Upper lobe of left lung (tissue), 6 donors: ENCODE results near the gene DNAAF5. TPM values are rescaled to one million over a fixed set of nuclear protein-coding genes. Genes with fewer than 3 reads are reported as not detected.

Source experiments
- ATAC-seq, 2 donors: fragments of 200-7000 bp; cut with Tn5 transposase; one replicate each; pipeline ENCODE4 v1.9.1; 2022; ENCODE audit warnings: mild to moderate bottlenecking in 2 of 2, moderate library complexity in 2 of 2; ENCODE audit not compliant: low FRiP score in 2 of 2
- DNase-seq, 2 donors: peaks; one replicate each; pipeline ENCODE4 v3.0.0-alpha.2; 2019 to 2020
- H3K27ac ChIP-seq, 4 donors: fragments of 200-600 bp; sonication (generic); one replicate each; pipeline ENCODE4 v1.5.1; 2016 to 2019
- H3K27me3 ChIP-seq, 4 donors: fragments of 200-600 bp; sonication (generic); one replicate each; pipeline ENCODE4 v1.5.1; 2017 to 2019
- H3K36me3 ChIP-seq, 4 donors: fragments of 200-600 bp; sonication (generic); one replicate each; pipeline ENCODE4 v1.5.1; 2016 to 2019
- H3K4me1 ChIP-seq, 4 donors: fragments of 200-600 bp; sonication (generic); one replicate each; pipeline ENCODE4 v1.5.1; 2018 to 2019
- H3K4me3 ChIP-seq, 4 donors: fragments of 200-600 bp; sonication (generic); one replicate each; pipeline ENCODE4 v1.5.1; 2017 to 2019; ENCODE audit warnings: mild to moderate bottlenecking in 2 of 4, moderate library complexity in 1 of 4
- H3K9me3 ChIP-seq, 4 donors: fragments of 200-600 bp; sonication (generic); one replicate each; pipeline ENCODE4 v1.5.1; 2018 to 2019
- EP300 ChIP-seq, 4 donors: sonication (generic); formaldehyde crosslinking; IDR thresholded peaks; one replicate each; pipeline ENCODE4 v1.5.1; 2017; ENCODE audit warnings: antibody characterized with exemption in 4 of 4, control low read depth in 2 of 4
- POLR2A ChIP-seq, 4 donors: fragments of 450-650 bp; IDR thresholded peaks; one replicate each; pipeline ENCODE4 v1.5.1; 2016 to 2017; ENCODE audit warnings: antibody characterized with exemption in 4 of 4, mild to moderate bottlenecking in 2 of 4
- POLR2AphosphoS5 ChIP-seq, 2 donors: sonication (generic); formaldehyde crosslinking; IDR thresholded peaks; one replicate each; pipeline ENCODE4 v1.5.1; 2017; ENCODE audit warnings: antibody characterized with exemption in 2 of 2
- WGBS, 2 donors: methylation state at CpG; one replicate each; pipeline ENCODE4 v1.1.5; 2017 to 2018; 5-methylcytosine and 5-hydroxymethylcytosine counted together
- total RNA-seq, 6 donors: library from RNA; depleted of rRNA in 4 of 6; stranded (reverse); fragments of >200 nt in 4 of 6; gene quantifications; one replicate each; pipeline versions ENCODE4 v1.1.0 to v1.2.1, GENCODE V29; 2016 to 2021
- TF ChIP-seq, protein P1 (sequence below), 6 experiments: fragments of 450-650 bp in 4 of 6; fragments of 200-600 bp in 2 of 6; sonication (generic) in 2 of 6; IDR thresholded peaks; one replicate each; pipeline ENCODE4 v1.5.1; 2016 to 2019; ENCODE audit warnings: antibody characterized with exemption in 6 of 6
- donor health status: DM: no; HTN: no; CAD: no; lungs with moderate emphysema.
- donor health status: DM: no; HTN: yes; CAD: no; lungs with severe emphysema.

DNAAF5 gene
- total RNA-seq, 6 donors from 2014 or later = 18.2 to 35.6 (median 26.4) TPM

DNA sequence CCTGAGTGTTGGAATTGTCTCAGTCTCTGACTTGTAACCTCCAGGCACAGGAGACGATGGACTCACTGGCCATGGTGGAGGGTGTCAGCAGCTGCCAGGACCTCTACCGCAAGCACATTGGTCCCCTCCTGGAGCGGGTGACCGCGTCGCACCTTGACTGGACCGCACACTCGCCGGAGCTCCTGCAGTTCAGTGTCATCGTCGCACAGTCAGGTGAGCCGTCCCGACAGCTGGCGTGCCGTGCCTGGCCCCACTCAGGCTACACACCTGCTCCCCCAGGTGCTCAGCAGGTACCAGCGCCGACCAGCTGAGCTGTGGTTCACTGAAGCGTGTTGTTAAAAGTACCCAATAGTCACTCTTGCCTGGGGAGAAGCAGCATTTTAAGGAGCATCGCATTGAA, 37.3 kb downstream of the DNAAF5 start:
- Histone ChIP-seq H3K4me1 (no peaks in the 10 kb centered on the region), H3K27me3 (no peaks in the 10 kb centered on the region), H3K36me3 (peaks cover 13 to 76% (median 43%) of the 10 kb centered on the region in 4 donors), H3K4me3 (no peak overlapping the region), H3K27ac (no peak overlapping the region), H3K9me3 (no peaks in the 10 kb centered on the region)
- ATAC-seq (no peak), DNase-seq (no peak)
- TF ChIP-seq POLR2AphosphoS5 (IDR thresholded peaks at IDR 0.05) (no peak), EP300 (IDR thresholded peaks at IDR 0.05) (no peak), POLR2A (IDR thresholded peaks at IDR 0.05) (no peak)
- TF ChIP-seq, protein P1, sequence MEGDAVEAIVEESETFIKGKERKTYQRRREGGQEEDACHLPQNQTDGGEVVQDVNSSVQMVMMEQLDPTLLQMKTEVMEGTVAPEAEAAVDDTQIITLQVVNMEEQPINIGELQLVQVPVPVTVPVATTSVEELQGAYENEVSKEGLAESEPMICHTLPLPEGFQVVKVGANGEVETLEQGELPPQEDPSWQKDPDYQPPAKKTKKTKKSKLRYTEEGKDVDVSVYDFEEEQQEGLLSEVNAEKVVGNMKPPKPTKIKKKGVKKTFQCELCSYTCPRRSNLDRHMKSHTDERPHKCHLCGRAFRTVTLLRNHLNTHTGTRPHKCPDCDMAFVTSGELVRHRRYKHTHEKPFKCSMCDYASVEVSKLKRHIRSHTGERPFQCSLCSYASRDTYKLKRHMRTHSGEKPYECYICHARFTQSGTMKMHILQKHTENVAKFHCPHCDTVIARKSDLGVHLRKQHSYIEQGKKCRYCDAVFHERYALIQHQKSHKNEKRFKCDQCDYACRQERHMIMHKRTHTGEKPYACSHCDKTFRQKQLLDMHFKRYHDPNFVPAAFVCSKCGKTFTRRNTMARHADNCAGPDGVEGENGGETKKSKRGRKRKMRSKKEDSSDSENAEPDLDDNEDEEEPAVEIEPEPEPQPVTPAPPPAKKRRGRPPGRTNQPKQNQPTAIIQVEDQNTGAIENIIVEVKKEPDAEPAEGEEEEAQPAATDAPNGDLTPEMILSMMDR (IDR thresholded peaks at IDR 0.05) = no peak
- whole genome bisulfite sequencing, 2 donors = 98% methylated on average over 10 to 15 of the region's 19 CpGs

DNA sequence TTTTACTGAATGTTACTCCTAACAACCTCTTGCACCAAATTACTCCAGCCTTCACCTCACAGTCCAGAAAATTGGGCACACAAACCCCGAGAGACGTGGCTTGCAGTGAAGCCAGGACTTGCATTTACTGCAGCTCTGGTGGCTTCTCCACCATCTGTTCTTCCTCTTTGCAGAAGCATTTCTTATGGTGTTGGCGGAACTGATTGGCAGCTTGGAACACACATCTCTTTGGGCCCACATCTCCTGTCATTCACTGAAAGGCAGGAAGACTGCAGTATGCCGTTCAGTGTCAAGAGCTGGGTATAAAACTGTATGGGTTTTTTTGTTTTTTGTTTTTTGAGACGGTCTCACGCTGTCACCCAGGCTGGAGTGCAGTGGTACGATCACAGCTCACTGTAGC, 38.9 kb downstream of the DNAAF5 start:
- no peaks in the 10 kb centered on the region for H3K9me3 ChIP-seq
- 97% methylated on average over 7 of the region's 7 CpGs for WGBS, 2 donors
- H3K36me3 ChIP-seq = peaks cover 13 to 69% (median 45%) of the 10 kb centered on the region in 4 donors
- no peak for DNase-seq
- H3K4me1 ChIP-seq = peaks cover 0 to 5% (median under 1%) of the 10 kb centered on the region in 4 donors
- H3K4me3 ChIP-seq = no peak overlapping the region
- H3K27ac ChIP-seq = no peak overlapping the region
- no peak for ATAC-seq
- H3K27me3 ChIP-seq = no peaks in the 10 kb centered on the region
- TF ChIP-seq, protein P1 (IDR thresholded peaks at IDR 0.05) = no peak
- TF ChIP-seq EP300 (IDR thresholded peaks at IDR 0.05) = no peak
- no peak for TF ChIP-seq POLR2A (IDR thresholded peaks at IDR 0.05)
- TF ChIP-seq POLR2AphosphoS5 (IDR thresholded peaks at IDR 0.05) = no peak

DNA sequence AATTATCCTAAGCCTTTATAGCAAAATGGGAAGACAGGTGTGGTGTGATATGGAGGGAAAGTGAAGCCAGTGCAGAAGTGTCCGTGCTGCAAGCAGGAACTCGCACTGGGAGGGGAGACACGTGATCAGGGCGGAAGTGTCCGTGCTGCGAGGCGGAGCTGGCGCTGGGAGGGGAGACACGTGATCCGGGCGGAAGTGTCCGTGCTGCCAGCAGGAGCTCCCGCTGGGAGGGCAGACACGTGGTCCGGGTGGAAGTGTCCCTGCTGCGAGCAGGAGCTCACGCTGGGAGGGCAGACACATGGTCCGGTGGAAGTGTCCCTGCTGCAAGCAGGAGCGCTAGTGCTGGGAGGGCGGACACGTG, 41.1 kb downstream of the DNAAF5 start:
- Histone ChIP-seq H3K27me3 (no peaks in the 10 kb centered on the region), H3K4me3 (peak overlapping the region in 1 of 4 donors; percentile 24), H3K9me3 (no peaks in the 10 kb centered on the region), H3K36me3 (peaks cover 13 to 61% (median 42%) of the 10 kb centered on the region in 4 donors), H3K27ac (no peak overlapping the region), H3K4me1 (peaks cover 13 to 18% (median 17%) of the 10 kb centered on the region in 4 donors)
- ATAC-seq = no peak
- TF ChIP-seq POLR2AphosphoS5 (IDR thresholded peaks at IDR 0.05) = no peak
- TF ChIP-seq POLR2A (IDR thresholded peaks at IDR 0.05) = no peak
- TF ChIP-seq, protein P1 (IDR thresholded peaks at IDR 0.05) = no peak
- TF ChIP-seq EP300 (IDR thresholded peaks at IDR 0.05) = no peak
- 81 to 88% methylated on average over 20 of the region's 21 CpGs for WGBS, 2 donors
- DNase-seq = no peak

DNA sequence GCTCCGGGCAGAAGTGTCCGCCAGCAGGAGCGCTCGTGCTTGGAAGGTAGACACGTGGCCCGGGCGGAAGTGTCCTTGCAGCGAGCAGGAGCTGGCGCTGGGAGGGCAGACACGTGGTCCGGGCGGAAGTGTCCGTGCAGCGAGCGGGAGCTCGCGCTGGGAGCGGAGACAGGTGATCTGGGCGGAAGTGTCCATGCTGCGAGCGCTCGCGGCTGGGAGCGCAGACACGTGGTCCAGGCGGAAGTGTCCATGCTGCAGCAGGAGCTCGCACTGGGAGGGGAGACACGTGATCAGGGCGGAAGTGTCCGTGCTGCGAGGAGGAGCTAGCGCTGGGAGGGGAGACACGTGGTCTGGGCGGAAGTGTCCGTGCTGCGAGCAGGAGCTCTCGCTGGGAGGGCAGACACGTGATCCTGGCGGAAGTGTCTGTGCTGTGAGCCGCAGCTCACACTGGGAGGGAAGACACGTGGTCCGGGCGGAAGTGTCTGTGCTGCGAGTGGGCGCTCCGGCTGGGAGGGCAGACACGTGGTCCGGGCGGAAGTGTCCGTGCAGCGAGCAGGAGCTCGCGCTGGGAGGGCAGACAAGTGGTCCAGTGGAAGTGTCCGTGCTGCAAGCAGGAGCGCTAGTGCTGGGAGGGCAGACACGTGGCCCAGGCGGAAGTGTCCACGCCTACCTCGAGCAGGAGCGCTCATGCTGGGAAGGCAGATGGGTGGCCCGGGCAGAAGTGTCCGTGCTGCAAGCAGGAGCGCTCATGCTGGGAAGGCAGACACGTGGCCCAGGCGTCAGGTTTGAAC, 41.6 kb downstream of the DNAAF5 start:
- WGBS, 2 donors = 84 to 87% methylated on average over 63 to 64 of the region's 65 CpGs
- H3K27ac ChIP-seq = no peak overlapping the region

More for the DNA sequence above, 41.6 kb downstream of the DNAAF5 start:
- no peak for TF ChIP-seq POLR2A (IDR thresholded peaks at IDR 0.05)
- TF ChIP-seq POLR2AphosphoS5 (IDR thresholded peaks at IDR 0.05) = no peak
- no peak for TF ChIP-seq EP300 (IDR thresholded peaks at IDR 0.05)
- TF ChIP-seq, protein P1 (IDR thresholded peaks at IDR 0.05) = no peak
- ATAC-seq (peak in 1 of 2 donors; percentile 52), DNase-seq (peak in 1 of 2 donors; percentile 81)
- no peaks in the 10 kb centered on the region for H3K9me3 ChIP-seq
- peaks cover 13 to 18% (median 17%) of the 10 kb centered on the region in 4 donors for H3K4me1 ChIP-seq
- no peaks in the 10 kb centered on the region for H3K27me3 ChIP-seq
- H3K4me3 ChIP-seq = peak overlapping the region in 1 of 4 donors; percentile 24
- H3K36me3 ChIP-seq = peaks cover 13 to 61% (median 38%) of the 10 kb centered on the region in 4 donors
